HG03442 (cell line): ENCODE measurements around the gene ZNF280B.

Experiments
- ATAC-seq: cut with Tn5 transposase; IDR thresholded peaks from one replicate; pipeline ENCODE4 v1.9.1; 2021; ENCODE audit warnings: mild to moderate bottlenecking, moderate library complexity; ENCODE audit not compliant: unreplicated experiment

Gene ZNF280B, protein sequence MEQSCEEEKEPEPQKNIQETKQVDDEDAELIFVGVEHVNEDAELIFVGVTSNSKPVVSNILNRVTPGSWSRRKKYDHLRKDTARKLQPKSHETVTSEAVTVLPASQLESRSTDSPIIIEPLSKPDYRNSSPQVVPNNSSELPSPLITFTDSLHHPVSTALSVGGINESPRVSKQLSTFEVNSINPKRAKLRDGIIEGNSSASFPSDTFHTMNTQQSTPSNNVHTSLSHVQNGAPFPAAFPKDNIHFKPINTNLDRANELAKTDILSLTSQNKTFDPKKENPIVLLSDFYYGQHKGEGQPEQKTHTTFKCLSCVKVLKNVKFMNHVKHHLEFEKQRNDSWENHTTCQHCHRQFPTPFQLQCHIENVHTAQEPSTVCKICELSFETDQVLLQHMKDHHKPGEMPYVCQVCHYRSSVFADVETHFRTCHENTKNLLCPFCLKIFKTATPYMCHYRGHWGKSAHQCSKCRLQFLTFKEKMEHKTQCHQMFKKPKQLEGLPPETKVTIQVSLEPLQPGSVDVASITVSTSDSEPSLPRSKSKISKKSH

GRCh38 chr22:22508274-22509176, at the start of gene ZNF280B:
TSS of gene ZNF280B (minus strand) at chr22:22508742. CDS start at chr22:22489398, 19,344 bp downstream.
- ATAC-seq = peak; percentile 92

DNA sequence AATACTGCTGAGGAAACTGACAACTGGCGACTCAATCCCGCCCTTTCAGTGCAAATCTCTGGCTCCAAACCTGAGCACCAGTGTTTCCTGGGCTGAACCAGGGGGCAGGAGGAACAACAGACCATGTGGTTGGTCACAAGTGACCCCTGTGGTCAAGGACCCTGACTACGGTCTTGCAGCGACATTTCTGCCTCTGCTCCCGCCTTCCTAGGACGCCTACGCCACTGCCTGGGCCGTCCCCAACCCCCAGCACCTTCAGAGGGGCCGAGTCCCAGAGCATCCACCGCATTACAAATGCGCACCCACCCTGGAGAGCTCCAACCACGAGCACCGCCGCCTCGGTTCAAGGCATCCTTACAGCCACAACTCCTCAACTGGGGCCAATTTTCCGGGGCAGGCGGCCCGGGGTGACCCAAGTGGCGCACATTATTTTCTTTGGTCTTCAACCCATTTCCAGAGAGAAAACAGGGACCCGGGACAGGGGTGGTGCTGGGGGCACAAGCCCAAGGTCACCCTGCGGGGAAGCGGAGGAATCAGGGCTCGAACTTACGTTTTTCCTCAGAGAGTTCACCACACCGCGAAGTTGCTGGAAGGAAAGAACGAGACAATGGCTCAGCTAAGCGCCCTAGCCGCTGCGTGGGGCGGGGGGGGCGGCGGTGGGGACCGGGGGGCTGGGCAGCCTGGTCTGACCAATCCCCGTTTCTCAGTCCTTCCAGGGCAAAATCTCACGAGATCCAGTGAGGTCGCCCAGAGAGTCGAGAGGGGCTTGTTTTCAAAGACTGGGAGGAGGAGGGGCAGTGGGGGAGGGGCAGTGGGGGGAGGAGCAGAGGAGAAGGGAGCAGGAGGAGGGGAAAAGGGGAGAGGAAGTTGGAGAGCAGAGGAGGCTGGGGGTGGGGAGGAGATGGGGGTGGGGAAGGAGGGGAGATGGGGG, 48.7 kb upstream of the ZNF280B start:
- ATAC-seq = no peak

- ATAC-seq = no peak
Observed at GRCh38 chr22:22556578-22556977, 48.0 kb upstream of the ZNF280B start.

DNA sequence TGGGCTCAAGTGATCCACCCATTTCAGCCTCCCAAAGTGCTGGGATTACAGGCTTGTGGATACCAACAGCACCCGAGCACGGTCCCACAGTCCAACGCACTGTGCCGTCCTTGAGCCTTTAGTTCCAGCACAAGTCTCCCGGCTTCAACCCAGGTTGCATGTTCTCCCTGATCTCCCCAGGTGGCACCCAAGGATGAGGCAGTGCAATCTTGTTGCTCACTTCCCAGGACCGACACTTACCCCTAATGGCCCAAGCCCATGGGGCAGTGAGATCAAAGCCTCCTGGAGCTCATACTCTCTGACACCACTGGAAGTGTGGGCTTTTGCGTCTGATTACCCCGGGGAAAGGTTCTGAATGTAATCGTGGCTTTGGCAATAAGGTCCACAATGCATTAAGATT, 47.1 kb upstream of the ZNF280B start:
- ATAC-seq = no peak

- ATAC-seq = no peak
Observed at GRCh38 chr22:22554587-22555284, 46.2 kb upstream of the ZNF280B start.

GRCh38 chr22:22553735-22554586, 45.4 kb upstream of the ZNF280B start:
- no peak for ATAC-seq

DNA sequence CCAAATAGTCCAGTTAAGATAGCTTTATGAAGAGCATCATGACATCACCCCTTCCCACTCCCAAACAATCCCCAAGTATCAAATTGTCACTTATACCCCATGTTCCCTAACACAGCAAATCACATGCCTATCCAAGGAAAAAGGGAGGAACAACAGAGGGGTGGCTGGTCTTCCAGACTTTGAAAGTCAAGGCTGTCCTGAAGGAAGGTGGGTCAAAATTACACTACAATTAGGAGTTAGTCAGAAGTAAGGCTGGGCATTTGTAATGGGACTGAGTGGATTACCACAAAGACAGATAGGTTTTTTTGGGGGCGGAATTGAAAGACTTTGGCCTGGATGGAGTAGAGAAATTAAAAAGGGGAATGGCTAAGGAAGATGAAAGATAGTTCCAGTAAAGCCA, 44.6 kb upstream of the ZNF280B start:
- ATAC-seq = no peak

DNA sequence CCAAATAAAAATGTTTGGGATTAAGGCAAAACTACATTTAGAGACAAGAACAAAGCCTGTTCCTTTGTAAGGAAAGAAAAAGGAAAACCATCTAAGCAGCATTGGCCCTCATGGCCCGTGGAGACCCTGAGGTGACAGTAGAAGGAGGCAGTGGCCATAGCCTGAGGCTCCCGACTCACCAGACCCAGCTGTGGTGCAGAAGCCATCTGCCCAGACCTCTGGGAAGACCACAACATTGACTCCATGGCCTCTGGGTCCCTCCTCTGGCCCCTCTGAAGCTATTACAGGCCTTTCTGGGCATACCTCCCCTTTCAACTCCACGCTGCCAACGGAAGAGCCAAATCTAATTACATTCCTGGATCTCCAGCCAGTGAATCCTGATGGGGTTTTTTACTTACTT, 44.1 kb upstream of the ZNF280B start:
- no peak for ATAC-seq

- no peak for ATAC-seq
Observed at GRCh38 chr22:22550789-22551434, 42.4 kb upstream of the ZNF280B start.

DNA sequence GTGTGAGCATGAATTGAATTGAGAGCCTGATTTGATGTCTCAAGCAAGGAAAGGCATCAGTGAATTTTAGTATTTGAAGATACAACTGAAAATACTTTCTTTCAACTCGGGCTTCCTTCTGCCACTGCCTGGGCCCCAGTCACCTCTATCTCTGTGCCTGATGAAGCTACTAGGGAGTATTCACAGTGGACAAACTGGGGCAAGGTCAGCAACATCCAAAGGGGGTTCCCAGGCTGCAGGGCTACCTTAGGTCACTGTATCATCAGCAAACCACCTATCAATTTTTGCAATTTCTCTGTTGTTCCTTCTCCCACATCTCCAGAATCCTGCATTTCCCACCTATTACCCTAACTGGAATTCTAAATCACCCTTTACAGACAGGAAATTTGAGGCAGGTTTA, 40.4 kb upstream of the ZNF280B start:
- ATAC-seq = no peak

GRCh38 chr22:22548317-22548716, 39.8 kb upstream of the ZNF280B start:
- no peak for ATAC-seq

- no peak for ATAC-seq
Observed at GRCh38 chr22:22547692-22548300, 39.3 kb upstream of the ZNF280B start.

DNA sequence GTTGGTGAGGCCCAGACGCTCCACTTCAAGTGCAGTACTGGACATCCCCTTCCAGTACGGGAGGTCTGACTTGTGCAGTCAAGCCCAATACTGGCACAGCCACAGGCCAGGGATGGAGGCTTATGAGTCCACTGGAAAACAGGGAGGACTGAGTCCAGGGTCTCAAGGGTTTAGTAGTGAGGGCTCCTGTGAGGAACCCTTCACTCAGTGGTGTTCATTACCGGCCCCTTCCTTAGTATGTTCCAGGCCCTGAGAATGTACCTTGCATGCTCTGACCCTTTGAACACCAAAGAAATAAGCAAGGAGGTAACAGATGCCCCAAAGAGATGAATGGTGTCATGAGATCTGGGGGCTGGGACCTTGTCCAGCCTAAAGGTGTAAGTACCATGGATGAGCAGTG, 38.7 kb upstream of the ZNF280B start:
- ATAC-seq = no peak

DNA sequence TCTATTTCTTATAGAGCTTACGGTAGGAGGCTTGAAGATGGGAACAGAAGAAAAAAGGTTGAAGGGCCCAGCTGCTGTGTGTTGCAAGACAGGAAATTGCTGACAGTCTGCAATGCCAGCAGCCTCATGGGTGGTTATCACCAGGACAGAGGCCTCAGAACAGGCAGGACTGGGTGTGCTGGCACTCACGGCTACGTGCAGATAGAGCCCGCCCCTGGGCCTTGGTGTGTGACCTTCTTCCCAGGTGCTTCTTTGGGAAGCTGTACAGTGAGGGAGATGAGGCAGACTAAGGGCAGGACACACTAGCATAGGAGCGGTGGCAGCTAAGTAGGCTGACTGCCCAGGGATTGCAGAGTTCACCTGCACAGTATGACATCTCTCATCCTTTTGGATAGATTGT, 37.9 kb upstream of the ZNF280B start:
- no peak for ATAC-seq

DNA sequence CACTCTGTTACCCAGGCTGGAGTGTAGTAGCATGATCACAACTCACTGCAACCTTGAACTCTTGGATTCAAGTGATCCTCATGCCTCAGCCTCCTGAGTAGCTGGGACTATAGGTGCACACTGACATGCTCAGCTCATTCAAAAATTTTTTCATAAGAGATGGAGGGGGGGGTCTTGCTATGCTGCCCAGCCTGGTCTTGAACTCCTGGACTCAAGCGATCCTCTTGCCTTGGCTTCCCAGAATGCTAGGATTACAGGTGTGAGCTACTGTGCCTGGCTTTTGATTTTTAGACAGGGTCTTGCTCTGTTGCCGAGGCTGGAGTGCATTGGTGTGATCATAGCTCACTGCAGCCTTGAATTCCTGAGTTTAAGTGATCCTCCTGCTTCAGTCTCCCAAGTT, 36.5 kb upstream of the ZNF280B start:
- ATAC-seq = no peak

DNA sequence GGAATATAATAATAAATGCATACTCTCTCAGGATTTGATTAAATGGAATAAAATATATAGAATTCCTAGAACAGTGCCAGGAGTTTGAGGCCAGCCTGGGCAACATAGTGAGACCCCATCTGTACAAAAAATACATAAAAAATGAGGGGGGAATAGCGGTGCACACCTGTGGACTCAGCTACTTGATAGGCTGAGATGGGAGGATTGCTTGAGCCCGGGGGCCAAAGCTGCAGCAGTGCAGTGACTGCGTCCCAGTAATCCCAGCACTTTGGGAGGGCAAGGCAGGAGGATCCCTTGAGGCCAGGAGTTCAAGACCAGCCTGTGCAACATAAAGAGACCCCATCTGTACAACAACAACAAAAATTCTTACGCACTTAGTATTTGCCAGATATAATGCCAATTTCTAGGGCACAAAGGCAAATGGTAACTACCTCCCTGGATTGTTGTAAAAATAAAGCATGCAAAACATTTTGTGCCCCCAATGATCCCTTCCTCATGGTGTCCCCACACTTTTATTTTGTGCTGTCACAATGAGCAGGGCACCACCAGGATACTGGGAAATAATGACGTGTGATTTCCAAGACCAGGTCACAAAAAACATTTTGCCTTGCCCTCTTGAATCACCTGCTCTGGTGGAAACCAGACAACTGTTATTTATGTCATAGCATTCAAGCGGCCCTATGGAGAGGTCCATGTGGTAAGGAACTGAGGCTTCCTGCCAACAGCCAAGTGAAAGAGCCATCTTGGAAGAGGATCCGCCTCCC, 29.9 kb upstream of the ZNF280B start:
- no peak for ATAC-seq

- ATAC-seq = no peak
Observed at GRCh38 chr22:22536916-22537315, 28.4 kb upstream of the ZNF280B start.
